DND-41 (cell line): ENCODE data around the gene PEX14.

Experiments
- ATAC-seq: fragments of 200-7000 bp; cut with Tn5 transposase; 3 replicates; pipeline ENCODE4 v1.9.1; 2021; ENCODE audit warnings: low read depth; ENCODE audit not compliant: insufficient read depth
- DNase-seq: peaks from one replicate; pipeline ENCODE4 v3.0.0-alpha.2; 2020
- H2AFZ ChIP-seq: 2 replicates; pipeline ENCODE4 v1.6.0; 2012; ENCODE audit warnings: low read depth, low read length
- H3K27ac ChIP-seq: 2 replicates; pipeline ENCODE4 v1.5.1; 2012; ENCODE audit warnings: low read length, inconsistent platforms
- H3K27me3 ChIP-seq: fragments of 200-600 bp; sonication (generic); 2 replicates; pipeline ENCODE4 v1.6.0; 2012; ENCODE audit warnings: low read length, mild to moderate bottlenecking, inconsistent platforms; ENCODE audit not compliant: insufficient read depth, poor library complexity
- H3K36me3 ChIP-seq: 2 replicates; pipeline ENCODE4 v1.5.1; 2012; ENCODE audit warnings: low read length, inconsistent platforms; ENCODE audit not compliant: insufficient read depth
- H3K4me1 ChIP-seq: 2 replicates; pipeline ENCODE4 v1.5.1; 2012; ENCODE audit warnings: mild to moderate bottlenecking, low read length; ENCODE audit not compliant: insufficient read depth
- H3K4me2 ChIP-seq: 2 replicates; pipeline ENCODE4 v1.6.0; 2012; ENCODE audit warnings: mild to moderate bottlenecking, moderate library complexity, low read length, inconsistent platforms; ENCODE audit not compliant: insufficient read depth
- H3K4me3 ChIP-seq, 2 experiments: fragments of 200-600 bp in 1 of 2; shearing (Covaris generic) in 1 of 2; 2 replicates each; pipeline ENCODE4 v1.5.1; 2012 to 2016; ENCODE audit warnings: inconsistent platforms in 2 of 2, low read length in 2 of 2, mild to moderate bottlenecking in 2 of 2, low read depth in 1 of 2, moderate library complexity in 1 of 2
- H3K79me2 ChIP-seq: 2 replicates; pipeline ENCODE4 v1.6.0; 2012; ENCODE audit warnings: low read length, inconsistent platforms; ENCODE audit not compliant: insufficient read depth
- H3K9ac ChIP-seq: 2 replicates; pipeline ENCODE4 v1.6.0; 2012; ENCODE audit warnings: low read depth, mild to moderate bottlenecking, inconsistent platforms, low read length, moderate library complexity
- H3K9me3 ChIP-seq: 2 replicates; pipeline ENCODE4 v1.5.1; 2012; ENCODE audit warnings: low read length, moderate library complexity, mild to moderate bottlenecking, inconsistent platforms; ENCODE audit not compliant: insufficient read depth, severe bottlenecking
- H4K20me1 ChIP-seq: 2 replicates; pipeline ENCODE4 v1.6.0; 2012; ENCODE audit warnings: low read length; ENCODE audit not compliant: insufficient read depth
- EZH2 ChIP-seq: IDR thresholded peaks from 3 replicates; pipeline ENCODE4 v1.6.1; 2012; ENCODE audit warnings: borderline replicate concordance, low read depth, mild to moderate bottlenecking, moderate library complexity, low read length, inconsistent platforms; ENCODE audit not compliant: severe bottlenecking
- TF ChIP-seq, protein P1 (sequence below): IDR thresholded peaks from 2 replicates; pipeline ENCODE4 v1.5.1; 2012; ENCODE audit warnings: borderline replicate concordance, low read length, moderate library complexity, mild to moderate bottlenecking; ENCODE audit not compliant: poor library complexity, severe bottlenecking; ENCODE audit errors: extremely low read depth

PEX14 gene

GRCh38 chr1:10621906-10622305 is 147.2 kb downstream of the PEX14 start:
- no peak for TF ChIP-seq EZH2
- TF ChIP-seq, protein P1, sequence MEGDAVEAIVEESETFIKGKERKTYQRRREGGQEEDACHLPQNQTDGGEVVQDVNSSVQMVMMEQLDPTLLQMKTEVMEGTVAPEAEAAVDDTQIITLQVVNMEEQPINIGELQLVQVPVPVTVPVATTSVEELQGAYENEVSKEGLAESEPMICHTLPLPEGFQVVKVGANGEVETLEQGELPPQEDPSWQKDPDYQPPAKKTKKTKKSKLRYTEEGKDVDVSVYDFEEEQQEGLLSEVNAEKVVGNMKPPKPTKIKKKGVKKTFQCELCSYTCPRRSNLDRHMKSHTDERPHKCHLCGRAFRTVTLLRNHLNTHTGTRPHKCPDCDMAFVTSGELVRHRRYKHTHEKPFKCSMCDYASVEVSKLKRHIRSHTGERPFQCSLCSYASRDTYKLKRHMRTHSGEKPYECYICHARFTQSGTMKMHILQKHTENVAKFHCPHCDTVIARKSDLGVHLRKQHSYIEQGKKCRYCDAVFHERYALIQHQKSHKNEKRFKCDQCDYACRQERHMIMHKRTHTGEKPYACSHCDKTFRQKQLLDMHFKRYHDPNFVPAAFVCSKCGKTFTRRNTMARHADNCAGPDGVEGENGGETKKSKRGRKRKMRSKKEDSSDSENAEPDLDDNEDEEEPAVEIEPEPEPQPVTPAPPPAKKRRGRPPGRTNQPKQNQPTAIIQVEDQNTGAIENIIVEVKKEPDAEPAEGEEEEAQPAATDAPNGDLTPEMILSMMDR: no peak
- Histone ChIP-seq H3K4me3 (no peak overlapping the region), H3K4me1 (no peaks in the 10 kb centered on the region), H3K27me3 (no peaks in the 10 kb centered on the region), H3K9ac (no peak overlapping the region), H3K79me2 (no peaks in the 10 kb centered on the region), H3K27ac (no peak overlapping the region), H3K4me2 (no peak overlapping the region), H3K36me3 (peaks cover 17% of the 10 kb centered on the region), H3K9me3 (no peaks in the 10 kb centered on the region), H4K20me1 (peaks cover 4% of the 10 kb centered on the region; the same call in 1 of the 2 replicates), H2AFZ (no peak overlapping the region)
- no peak for ATAC-seq
- no peak for DNase-seq

GRCh38 chr1:10622910-10623685 is 148.3 kb downstream of the PEX14 start:
- Histone ChIP-seq H3K4me2 (no peak overlapping the region), H3K27me3 (no peaks in the 10 kb centered on the region), H3K79me2 (no peaks in the 10 kb centered on the region), H3K4me1 (no peaks in the 10 kb centered on the region), H3K27ac (no peak overlapping the region), H3K9me3 (no peaks in the 10 kb centered on the region), H3K9ac (no peak overlapping the region), H4K20me1 (peaks cover under 1% of the 10 kb centered on the region; the same call in 1 of the 2 replicates), H3K4me3 (no peak overlapping the region), H2AFZ (no peak overlapping the region), H3K36me3 (peaks cover 17% of the 10 kb centered on the region)
- ATAC-seq (no peak), DNase-seq (no peak)
- TF ChIP-seq, protein P1: no peak
- TF ChIP-seq EZH2: no peak

DNA sequence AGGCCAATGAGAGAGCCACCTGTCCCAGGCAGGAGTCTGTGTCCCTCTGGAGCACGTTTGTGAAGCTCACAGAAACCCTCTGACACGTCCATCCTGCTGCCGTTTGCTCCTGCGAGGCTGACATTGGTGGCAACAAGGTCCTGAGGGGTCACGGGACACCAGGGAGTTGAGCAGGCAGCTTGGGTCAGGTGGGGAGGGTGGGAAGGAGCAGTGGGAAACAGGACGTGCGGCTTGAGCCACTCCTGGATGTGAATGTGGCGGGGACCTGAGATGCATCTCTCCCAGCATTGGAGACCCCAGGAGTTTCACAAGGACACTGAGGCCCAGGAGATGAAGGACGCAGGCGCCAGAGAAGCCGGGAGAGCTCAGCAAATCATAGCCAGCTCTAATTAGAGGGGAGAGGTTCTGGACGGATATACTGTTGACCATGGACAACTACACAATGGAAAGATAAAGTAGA is 149.0 kb downstream of the PEX14 start:
- H3K4me2 ChIP-seq: no peak overlapping the region
- H4K20me1 ChIP-seq: no peaks in the 10 kb centered on the region
- no peak overlapping the region for H3K4me3 ChIP-seq
- TF ChIP-seq, protein P1: no peak
- TF ChIP-seq EZH2: no peak
- no peak overlapping the region for H2AFZ ChIP-seq
- H3K27me3 ChIP-seq: no peaks in the 10 kb centered on the region
- ATAC-seq: no peak
- H3K36me3 ChIP-seq: peaks cover 14% of the 10 kb centered on the region
- H3K9ac ChIP-seq: no peak overlapping the region
- no peaks in the 10 kb centered on the region for H3K79me2 ChIP-seq
- DNase-seq: no peak
- H3K9me3 ChIP-seq: no peaks in the 10 kb centered on the region
- no peaks in the 10 kb centered on the region for H3K4me1 ChIP-seq
- H3K27ac ChIP-seq: no peak overlapping the region
